Effector CD4-positive, alpha-beta T cell (primary cell): Measurements from ENCODE around the gene ANO1.

Experiments
- DNase-seq: peaks from one replicate; pipeline ENCODE4 v3.0.0-alpha.2; 2020

ANO1 gene

GRCh38 chr11:70054004-70054403, 24.1 kb upstream of the ANO1 start:
- DNase-seq = no peak

- no peak for DNase-seq
Measured at GRCh38 chr11:70055444-70055843, 22.7 kb upstream of the ANO1 start.

- DNase-seq = no peak
Measured at GRCh38 chr11:70057080-70057479, 21.0 kb upstream of the ANO1 start.

- DNase-seq = no peak
Measured at GRCh38 chr11:70059971-70060370, 18.1 kb upstream of the ANO1 start.

GRCh38 chr11:70060611-70061293, 17.4 kb upstream of the ANO1 start:
- DNase-seq = no peak

- DNase-seq = no peak
Measured at GRCh38 chr11:70061734-70062133, 16.4 kb upstream of the ANO1 start.

- no peak for DNase-seq
Measured at GRCh38 chr11:70063121-70063520, 15.0 kb upstream of the ANO1 start.

GRCh38 chr11:70063555-70063954, 14.6 kb upstream of the ANO1 start:
- no peak for DNase-seq

- no peak for DNase-seq
Measured at GRCh38 chr11:70064008-70064725, 13.9 kb upstream of the ANO1 start.

- no peak for DNase-seq
Measured at GRCh38 chr11:70064726-70065317, 13.3 kb upstream of the ANO1 start.

- no peak for DNase-seq
Measured at GRCh38 chr11:70065318-70066135, 12.6 kb upstream of the ANO1 start.

- no peak for DNase-seq
Measured at GRCh38 chr11:70066136-70066520, 12.0 kb upstream of the ANO1 start.

- DNase-seq = no peak
Measured at GRCh38 chr11:70066628-70067027, 11.5 kb upstream of the ANO1 start.

GRCh38 chr11:70067036-70067435, 11.1 kb upstream of the ANO1 start:
- no peak for DNase-seq

- no peak for DNase-seq
Measured at GRCh38 chr11:70067591-70068341, 10.4 kb upstream of the ANO1 start.

- DNase-seq = no peak
Measured at GRCh38 chr11:70068345-70068744, 9.8 kb upstream of the ANO1 start.

GRCh38 chr11:70068950-70069349, 9.2 kb upstream of the ANO1 start:
- DNase-seq = no peak

- no peak for DNase-seq
Measured at GRCh38 chr11:70070706-70071105, 7.4 kb upstream of the ANO1 start.

GRCh38 chr11:70071996-70072395, 6.1 kb upstream of the ANO1 start:
- no peak for DNase-seq

- DNase-seq = no peak
Measured at GRCh38 chr11:70072461-70072860, 5.7 kb upstream of the ANO1 start.

GRCh38 chr11:70072861-70073755, 5.0 kb upstream of the ANO1 start:
- DNase-seq = no peak
